Peyer's patch (tissue), 4 donors: ENCODE results near the gene TTC28.
"Not testable (repeated sequence)": the region's sequence is repeated elsewhere in the genome, so short reads cannot be mapped to it uniquely, and the experiment has no call there.

ENCODE experiments used
- POLR2A ChIP-seq, 2 donors: fragments of 450-650 bp; IDR thresholded peaks; one replicate each; pipeline ENCODE4 v1.5.1; 2017; ENCODE audit warnings: antibody characterized with exemption in 2 of 2, mild to moderate bottlenecking in 2 of 2, moderate library complexity in 2 of 2
- TF ChIP-seq, protein P1 (sequence below), 6 experiments: fragments of 450-650 bp in 4 of 6; fragments of 200-600 bp in 2 of 6; sonication (generic) in 1 of 6; IDR thresholded peaks; one replicate each; pipeline ENCODE4 v1.5.1; 2017 to 2019; ENCODE audit warnings: antibody characterized with exemption in 6 of 6, mild to moderate bottlenecking in 3 of 6, moderate library complexity in 1 of 6

- not testable (repeated sequence) for TF ChIP-seq POLR2A (IDR thresholded peaks at IDR 0.05)
- TF ChIP-seq, protein P1, sequence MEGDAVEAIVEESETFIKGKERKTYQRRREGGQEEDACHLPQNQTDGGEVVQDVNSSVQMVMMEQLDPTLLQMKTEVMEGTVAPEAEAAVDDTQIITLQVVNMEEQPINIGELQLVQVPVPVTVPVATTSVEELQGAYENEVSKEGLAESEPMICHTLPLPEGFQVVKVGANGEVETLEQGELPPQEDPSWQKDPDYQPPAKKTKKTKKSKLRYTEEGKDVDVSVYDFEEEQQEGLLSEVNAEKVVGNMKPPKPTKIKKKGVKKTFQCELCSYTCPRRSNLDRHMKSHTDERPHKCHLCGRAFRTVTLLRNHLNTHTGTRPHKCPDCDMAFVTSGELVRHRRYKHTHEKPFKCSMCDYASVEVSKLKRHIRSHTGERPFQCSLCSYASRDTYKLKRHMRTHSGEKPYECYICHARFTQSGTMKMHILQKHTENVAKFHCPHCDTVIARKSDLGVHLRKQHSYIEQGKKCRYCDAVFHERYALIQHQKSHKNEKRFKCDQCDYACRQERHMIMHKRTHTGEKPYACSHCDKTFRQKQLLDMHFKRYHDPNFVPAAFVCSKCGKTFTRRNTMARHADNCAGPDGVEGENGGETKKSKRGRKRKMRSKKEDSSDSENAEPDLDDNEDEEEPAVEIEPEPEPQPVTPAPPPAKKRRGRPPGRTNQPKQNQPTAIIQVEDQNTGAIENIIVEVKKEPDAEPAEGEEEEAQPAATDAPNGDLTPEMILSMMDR (IDR thresholded peaks at IDR 0.05): not testable (repeated sequence)
These were observed 112.6 kb downstream of the TTC28 start for GRCh38 chr22:28566920-28567499.
